HG03521 (cell line): ENCODE measurements around the gene AGFG1.
"Not testable (repeated sequence)": the region's sequence is repeated elsewhere in the genome, so short reads cannot be mapped to it uniquely, and the experiment has no call there.

Experiments
- ATAC-seq: cut with Tn5 transposase; IDR thresholded peaks from one replicate; pipeline ENCODE4 v1.9.1; 2021; ENCODE audit warnings: mild to moderate bottlenecking, moderate library complexity; ENCODE audit not compliant: unreplicated experiment

AGFG1 gene

GRCh38 chr2:227598835-227599503 lies 127.0 kb downstream of the AGFG1 start, which contains the start of gene SCYGR2:
Gene SCYGR2, plus strand, starts transcription at chr2:227598893. Its CDS starts 0 bp downstream, at chr2:227598893.
- ATAC-seq: not testable (repeated sequence)

- ATAC-seq: no peak
Measured at GRCh38 chr2:227602358-227602757, 130.4 kb downstream of the AGFG1 start.

- ATAC-seq: no peak
Measured at GRCh38 chr2:227606476-227606875, 134.5 kb downstream of the AGFG1 start.

GRCh38 chr2:227607941-227608340 lies 136.0 kb downstream of the AGFG1 start:
- ATAC-seq: no peak

- peak; percentile 43 for ATAC-seq
Measured at GRCh38 chr2:227608561-227609338, 136.8 kb downstream of the AGFG1 start.

- no peak for ATAC-seq
Measured at GRCh38 chr2:227610123-227610522, 138.2 kb downstream of the AGFG1 start.
